HepG2 (cell line): Measurements from ENCODE around the gene TIFAB. TPM values are rescaled to one million over a fixed set of nuclear protein-coding genes. Genes with fewer than 3 reads are reported as not detected.

Experiments used
- ATAC-seq: fragments of 200-7000 bp; cut with Tn5 transposase; 3 replicates; pipeline ENCODE4 v1.9.1; 2020; ENCODE audit warnings: mild to moderate bottlenecking, moderate library complexity
- BruUV-seq: library from RNA; stranded (reverse); fragments of 400-500 nt; replicated peaks from 2 replicates; lab custom pipeline; 2021; lab: Mats Ljungman, UMichigan
- CTCF ChIA-PET: fragments of 300-600 bp; formaldehyde crosslinking; extraction: SDS; loops from one replicate; lab custom pipeline; 2021; ENCODE audit warnings: low total read pairs, inconsistent platforms, low intra/inter-chr PET ratio; lab: Yijun Ruan, JAX
- POLR2A ChIA-PET: fragments of 350-600 bp; sonication (Branson Sonifier 250); formaldehyde crosslinking; loops from one replicate; lab custom pipeline; 2020; ENCODE audit warnings: antibody characterized with exemption, inconsistent platforms; lab: Yijun Ruan, JAX
- DNase-seq: peaks from one replicate; pipeline ENCODE4 v3.0.0-alpha.2; 2015; ENCODE audit warnings: low spot score
- FAIRE-seq: peaks from 3 replicates; lab custom pipeline; 2011; peaks lifted over from hg19 to GRCh38; lab: Jason Lieb, UNC
- H2AFZ ChIP-seq: one replicate; pipeline ENCODE4 v1.6.1; 2011; ENCODE audit warnings: low read length, inconsistent platforms
- H3K27ac ChIP-seq: fragments of 300-600 bp; 3 replicates; pipeline ENCODE4 v1.8.0; 2011; ENCODE audit warnings: mixed run types, mild to moderate bottlenecking, mixed read lengths, low read length, inconsistent platforms; ENCODE audit not compliant: insufficient read depth; ENCODE audit errors: extremely low read length
- H3K27me3 ChIP-seq, 2 experiments: fragments of 200-600 bp in 1 of 2; 2 replicates in 1 of 2; 3 replicates in 1 of 2; pipeline versions ENCODE4 v1.6.0 to v1.8.0; 2011; ENCODE audit warnings: low read length in 2 of 2, mild to moderate bottlenecking in 2 of 2, moderate library complexity in 2 of 2, inconsistent platforms in 1 of 2; ENCODE audit not compliant: insufficient read depth in 2 of 2, control insufficient read depth in 1 of 2
- H3K36me3 ChIP-seq, 2 experiments: fragments of 200-600 bp in 1 of 2; replicated peaks in 1 of 2; 2 replicates in 1 of 2; 3 replicates in 1 of 2; pipeline versions ENCODE4 v1.5.1 to v1.8.0; 2011; ENCODE audit warnings: low read length in 2 of 2, inconsistent platforms in 1 of 2; ENCODE audit not compliant: insufficient read depth in 2 of 2, control insufficient read depth in 1 of 2
- H3K4me1 ChIP-seq: 2 replicates; pipeline ENCODE4 v1.5.1; 2012; ENCODE audit warnings: low read length, inconsistent platforms; ENCODE audit not compliant: insufficient read depth
- H3K4me2 ChIP-seq: 2 replicates; pipeline ENCODE4 v1.6.0; 2011; ENCODE audit warnings: low read depth, low read length, inconsistent platforms
- H3K4me3 ChIP-seq, 3 experiments: fragments of 200-600 bp in 1 of 3; sonication (generic), shearing (Covaris generic) in 1 of 3; replicated peaks in 1 of 3; 2 replicates each; pipeline ENCODE4 v1.5.1; 2011 to 2016; ENCODE audit warnings: low read length in 3 of 3, inconsistent platforms in 2 of 3, low read depth in 2 of 3, mild to moderate bottlenecking in 2 of 3, control low read depth in 1 of 3, mixed read lengths in 1 of 3; ENCODE audit not compliant: insufficient read depth in 1 of 3
- H3K79me2 ChIP-seq: one replicate; pipeline ENCODE4 v1.6.1; 2011; ENCODE audit warnings: low read length, inconsistent platforms; ENCODE audit not compliant: insufficient read depth
- H3K9ac ChIP-seq: 2 replicates; pipeline ENCODE4 v1.6.0; 2011; ENCODE audit warnings: mild to moderate bottlenecking, low read depth, low read length, inconsistent platforms; ENCODE audit not compliant: insufficient read depth
- H3K9me3 ChIP-seq: 2 replicates; pipeline ENCODE4 v1.5.1; 2012; ENCODE audit warnings: mild to moderate bottlenecking, low read length
- H4K20me1 ChIP-seq: 2 replicates; pipeline ENCODE4 v1.6.0; 2011; ENCODE audit warnings: inconsistent platforms, mild to moderate bottlenecking, low read length, moderate library complexity; ENCODE audit not compliant: insufficient read depth
- BHLHE40 ChIP-seq: IDR thresholded peaks from 2 replicates; pipeline ENCODE4 v1.6.1; 2011; ENCODE audit warnings: low read length, improper control_type of control experiment
- FOSL2 ChIP-seq: sonication (generic); formaldehyde crosslinking; IDR thresholded peaks from 2 replicates; pipeline ENCODE4 v1.4.0; 2020; ENCODE audit warnings: missing genetic modification reagents
- GATAD2A ChIP-seq: IDR thresholded peaks from 2 replicates; pipeline ENCODE4 v1.6.1; 2016
- RBFOX2 ChIP-seq: fragments of 200-400 bp; formaldehyde crosslinking; IDR thresholded peaks from 2 replicates; pipeline ENCODE4 v1.6.1; 2017; ENCODE audit warnings: low read depth, mild to moderate bottlenecking, low read length
- TCF7 ChIP-seq: sonication (generic); IDR thresholded peaks from 2 replicates; pipeline ENCODE4 v1.6.1; 2016; ENCODE audit warnings: antibody characterized with exemption, low read depth
- ZNF460 ChIP-seq: sonication (generic); formaldehyde crosslinking; IDR thresholded peaks from 2 replicates; pipeline ENCODE4 v1.5.1; 2020; ENCODE audit warnings: missing genetic modification reagents, mild to moderate bottlenecking, borderline replicate concordance
- ZNF672 ChIP-seq: sonication (generic); formaldehyde crosslinking; IDR thresholded peaks from 2 replicates; pipeline ENCODE4 v1.8.1; 2022; ENCODE audit warnings: missing genetic modification reagents
- WGBS: methylation state at CpG from one replicate; pipeline ENCODE4 v1.1.6; 2017; ENCODE audit warnings: low lambda C conversion rate; 5-methylcytosine and 5-hydroxymethylcytosine counted together
- in situ Hi-C: cut with HindIII; loops from 2 replicates; pipeline ENCODE4 v1.10.0; 2017; ENCODE audit warnings: low pct_unique_long_range_greater_than_20kb; ENCODE audit not compliant: extremely low pct_ligation_motif_present
- intact Hi-C: fragments of 100-400 bp; cut with micrococcal nuclease; formaldehyde crosslinking; loops from one replicate; pipeline ENCODE4 v1.10.0; 2022; ENCODE audit not compliant: unreplicated experiment
- polyA plus RNA-seq, 8 experiments: library from polyadenylated mRNA; depleted of rRNA in 3 of 8; stranded (reverse) in 7 of 8; unstranded in 1 of 8; fragments of >200 nt; fragmentation: Illumina TruSeq in 4 of 8; extraction: Trizol in 4 of 8; gene quantifications; 2 replicates each; pipeline versions ENCODE4 v1.2.1 to v1.2.3, GENCODE V29; 2011 to 2016; ENCODE audit warnings: low read depth in 4 of 8, missing spikeins in 1 of 8, mixed read lengths in 1 of 8; ENCODE audit not compliant: insufficient read depth in 1 of 8
- total RNA-seq, 5 experiments: library from RNA; depleted of rRNA; stranded (reverse); fragments of >200 nt; fragmentation: Illumina TruSeq; extraction: Trizol; gene quantifications; 2 replicates each; pipeline ENCODE4 v1.2.3, GENCODE V29; 2016; ENCODE audit warnings: low read depth in 1 of 5
- TF ChIP-seq, protein P1 (sequence below): sonication (generic); formaldehyde crosslinking; IDR thresholded peaks from 2 replicates; pipeline ENCODE4 v1.4.0; 2020; ENCODE audit warnings: mild to moderate bottlenecking, missing genetic modification reagents
- TF ChIP-seq, protein P2 (sequence below): sonication (generic); formaldehyde crosslinking; IDR thresholded peaks from 2 replicates; pipeline ENCODE4 v1.4.0; 2020; ENCODE audit warnings: mild to moderate bottlenecking, missing genetic modification reagents

Gene TIFAB
- total and polyA plus RNA-seq, 2 of the 13 experiments (the other 11 are each of a cell fraction or from before 2014, with no cell fraction given), result not detected

DNA sequence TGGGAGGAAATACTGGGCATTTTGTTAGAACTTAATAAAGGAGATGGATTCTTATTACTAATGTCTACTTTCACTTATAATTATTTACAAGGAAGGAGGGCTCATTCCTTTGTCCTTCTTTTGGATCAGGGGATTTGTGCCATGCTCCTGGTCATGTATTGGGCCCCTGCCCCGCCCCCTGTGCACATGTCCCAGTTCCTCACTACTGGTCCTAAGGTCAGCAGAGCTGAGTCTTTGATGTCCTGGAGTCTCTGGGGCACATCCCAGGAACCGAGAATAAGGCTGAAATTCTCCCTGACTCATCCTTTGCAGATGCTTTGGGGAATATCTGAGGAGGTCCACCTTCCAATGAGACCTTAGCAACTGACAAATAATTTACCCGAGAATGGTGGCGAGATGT is 19.6 kb upstream of the TIFAB start (continued):
- TF ChIP-seq, protein P1, sequence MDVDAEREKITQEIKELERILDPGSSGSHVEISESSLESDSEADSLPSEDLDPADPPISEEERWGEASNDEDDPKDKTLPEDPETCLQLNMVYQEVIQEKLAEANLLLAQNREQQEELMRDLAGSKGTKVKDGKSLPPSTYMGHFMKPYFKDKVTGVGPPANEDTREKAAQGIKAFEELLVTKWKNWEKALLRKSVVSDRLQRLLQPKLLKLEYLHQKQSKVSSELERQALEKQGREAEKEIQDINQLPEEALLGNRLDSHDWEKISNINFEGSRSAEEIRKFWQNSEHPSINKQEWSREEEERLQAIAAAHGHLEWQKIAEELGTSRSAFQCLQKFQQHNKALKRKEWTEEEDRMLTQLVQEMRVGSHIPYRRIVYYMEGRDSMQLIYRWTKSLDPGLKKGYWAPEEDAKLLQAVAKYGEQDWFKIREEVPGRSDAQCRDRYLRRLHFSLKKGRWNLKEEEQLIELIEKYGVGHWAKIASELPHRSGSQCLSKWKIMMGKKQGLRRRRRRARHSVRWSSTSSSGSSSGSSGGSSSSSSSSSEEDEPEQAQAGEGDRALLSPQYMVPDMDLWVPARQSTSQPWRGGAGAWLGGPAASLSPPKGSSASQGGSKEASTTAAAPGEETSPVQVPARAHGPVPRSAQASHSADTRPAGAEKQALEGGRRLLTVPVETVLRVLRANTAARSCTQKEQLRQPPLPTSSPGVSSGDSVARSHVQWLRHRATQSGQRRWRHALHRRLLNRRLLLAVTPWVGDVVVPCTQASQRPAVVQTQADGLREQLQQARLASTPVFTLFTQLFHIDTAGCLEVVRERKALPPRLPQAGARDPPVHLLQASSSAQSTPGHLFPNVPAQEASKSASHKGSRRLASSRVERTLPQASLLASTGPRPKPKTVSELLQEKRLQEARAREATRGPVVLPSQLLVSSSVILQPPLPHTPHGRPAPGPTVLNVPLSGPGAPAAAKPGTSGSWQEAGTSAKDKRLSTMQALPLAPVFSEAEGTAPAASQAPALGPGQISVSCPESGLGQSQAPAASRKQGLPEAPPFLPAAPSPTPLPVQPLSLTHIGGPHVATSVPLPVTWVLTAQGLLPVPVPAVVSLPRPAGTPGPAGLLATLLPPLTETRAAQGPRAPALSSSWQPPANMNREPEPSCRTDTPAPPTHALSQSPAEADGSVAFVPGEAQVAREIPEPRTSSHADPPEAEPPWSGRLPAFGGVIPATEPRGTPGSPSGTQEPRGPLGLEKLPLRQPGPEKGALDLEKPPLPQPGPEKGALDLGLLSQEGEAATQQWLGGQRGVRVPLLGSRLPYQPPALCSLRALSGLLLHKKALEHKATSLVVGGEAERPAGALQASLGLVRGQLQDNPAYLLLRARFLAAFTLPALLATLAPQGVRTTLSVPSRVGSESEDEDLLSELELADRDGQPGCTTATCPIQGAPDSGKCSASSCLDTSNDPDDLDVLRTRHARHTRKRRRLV, result no peak
- TF ChIP-seq TCF7 (peak; percentile 56; the same call in 1 of the 2 replicates), FOSL2 (0 out of 2 replicates have a peak, but pooled peaks have one; percentile 13), BHLHE40 (0 out of 2 replicates have a peak, but pooled peaks have one; percentile 22)

DNA sequence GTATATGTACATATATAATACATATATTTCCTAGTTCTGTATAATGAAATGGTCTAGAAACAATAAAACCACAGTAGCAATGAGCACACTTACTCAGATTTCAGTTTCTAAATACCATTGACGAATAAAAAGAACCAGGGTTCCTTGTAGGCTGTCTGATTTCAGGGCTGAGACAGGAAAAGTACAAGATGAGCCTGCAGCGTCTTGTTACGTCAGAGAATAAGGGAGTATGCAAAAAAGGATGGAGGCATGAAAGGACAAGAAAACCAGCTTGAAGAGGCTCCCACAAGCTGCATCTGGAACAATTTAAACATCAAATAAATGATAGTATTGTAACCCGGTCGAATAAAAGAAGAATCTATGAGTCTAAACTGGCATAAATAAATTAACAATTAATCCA is 17.8 kb upstream of the TIFAB start:
- intact Hi-C loops, result no loop called here
- BruUV-seq, result no TSS peak
- Histone ChIP-seq H3K4me1 (peaks cover 20% of the 10 kb centered on the region), H3K36me3 (no peaks in the 10 kb centered on the region), H3K4me3 (no peak overlapping the region), H3K9ac (no peak overlapping the region), H4K20me1 (no peaks in the 10 kb centered on the region), H3K27ac (no peak overlapping the region), H3K79me2 (no peaks in the 10 kb centered on the region), H2AFZ (no peak overlapping the region), H3K9me3 (no peaks in the 10 kb centered on the region), H3K4me2 (no peak overlapping the region), H3K27me3 (peaks cover 0 to 11% of the 10 kb centered on the region in 2 experiments; a peak in 2 of 5 replicates)
- DNase-seq (no peak), FAIRE-seq (no peak), ATAC-seq (no peak)
- 85% methylated on average over 5 of the region's 5 CpGs for WGBS
- POLR2A ChIA-PET, result no interaction called here
- CTCF ChIA-PET, result no interaction called here
- in situ Hi-C loops, result loop anchor here (5.0 to 25.0 kb wide), 2 partner anchors 82 to 267 kb away; no protein-coding TSS in a partner anchor
- TF ChIP-seq GATAD2A (CRISPR knock-in tag) (no peak), ZNF672 (CRISPR knock-in tag) (no peak), RBFOX2 (no peak), ZNF460 (no peak)
- TF ChIP-seq, protein P2, sequence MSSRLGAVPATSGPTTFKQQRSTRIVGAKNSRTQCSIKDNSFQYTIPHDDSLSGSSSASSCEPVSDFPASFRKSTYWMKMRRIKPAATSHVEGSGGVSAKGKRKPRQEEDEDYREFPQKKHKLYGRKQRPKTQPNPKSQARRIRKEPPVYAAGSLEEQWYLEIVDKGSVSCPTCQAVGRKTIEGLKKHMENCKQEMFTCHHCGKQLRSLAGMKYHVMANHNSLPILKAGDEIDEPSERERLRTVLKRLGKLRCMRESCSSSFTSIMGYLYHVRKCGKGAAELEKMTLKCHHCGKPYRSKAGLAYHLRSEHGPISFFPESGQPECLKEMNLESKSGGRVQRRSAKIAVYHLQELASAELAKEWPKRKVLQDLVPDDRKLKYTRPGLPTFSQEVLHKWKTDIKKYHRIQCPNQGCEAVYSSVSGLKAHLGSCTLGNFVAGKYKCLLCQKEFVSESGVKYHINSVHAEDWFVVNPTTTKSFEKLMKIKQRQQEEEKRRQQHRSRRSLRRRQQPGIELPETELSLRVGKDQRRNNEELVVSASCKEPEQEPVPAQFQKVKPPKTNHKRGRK (CRISPR knock-in tag), result no peak
